ENCODE data around the gene C11orf52.
A peak's percentile ranks its signal among the peaks of the same experiment; 100 is the strongest.

C11orf52 gene

GRCh38 chr11:111879637-111879960 lies 39.1 kb upstream of the C11orf52 start:
- Histone ChIP-seq H3K36me3 (ENCODE audit: control insufficient read depth in 2 of 2, insufficient read depth in 1 of 2, low read length in 2 of 2) (peaks cover 0 to 16% of the 10 kb centered on the region in 2 experiments; a peak in 1 of 3 replicates), H3K4me1 (ENCODE audit: control insufficient read depth, insufficient read depth, low read length) (no peaks in the 10 kb centered on the region), H3K4me3 (ENCODE audit: low read depth, low read length) (peak overlapping the region; percentile 65), H3K27ac (ENCODE audit: extremely low read depth, low read depth, low read length) (peak overlapping the region; percentile 52), H3K9me3 (ENCODE audit: control insufficient read depth, insufficient read depth, low read depth, low read length) (no peaks in the 10 kb centered on the region)
- POLR2A ChIA-PET, result interaction anchor here (0.9 kb wide), 1 partner anchor 47 kb away, joined by 4 read pairs; no protein-coding TSS in a partner anchor
- CTCF ChIA-PET, result interaction anchor here (0.9 to 1.4 kb wide), 2 partner anchors 8 to 52 kb away, joined by 3 to 10 read pairs; partner anchors contain the start of gene ALG9
- TF ChIP-seq ZNF792 (tag by site-specific recombination; IDR thresholded peaks at IDR 0.05), result no peak
- TF ChIP-seq HOXA7 (CRISPR knock-in tag; IDR thresholded peaks at IDR 0.05; ENCODE audit: borderline replicate concordance), result no peak
- TF ChIP-seq IKZF3 (tag by site-specific recombination; IDR thresholded peaks at IDR 0.05), result no peak
- no peak for TF ChIP-seq ZNF169 (tag by site-specific recombination; IDR thresholded peaks at IDR 0.05)
- no peak for TF ChIP-seq ZNF610 (tag by site-specific recombination; IDR thresholded peaks at IDR 0.05; ENCODE audit: borderline replicate concordance)
- TF ChIP-seq ZNF266 (tag by site-specific recombination; IDR thresholded peaks at IDR 0.05; ENCODE audit: low read depth), result no peak
- TF ChIP-seq OSR2 (tag by site-specific recombination; IDR thresholded peaks at IDR 0.05), result no peak
- TF ChIP-seq ZNF175 (tag by site-specific recombination; IDR thresholded peaks at IDR 0.05), result no peak
- TF ChIP-seq ZNF23 (tag by site-specific recombination; IDR thresholded peaks at IDR 0.05; ENCODE audit: borderline replicate concordance), result no peak
- TF ChIP-seq ZNF354C (tag by site-specific recombination; IDR thresholded peaks at IDR 0.05; ENCODE audit: borderline replicate concordance, low read depth), result no peak
- no peak for TF ChIP-seq ZFP41 (tag by site-specific recombination; IDR thresholded peaks at IDR 0.05; ENCODE audit: borderline replicate concordance)
- TF ChIP-seq, protein P1, sequence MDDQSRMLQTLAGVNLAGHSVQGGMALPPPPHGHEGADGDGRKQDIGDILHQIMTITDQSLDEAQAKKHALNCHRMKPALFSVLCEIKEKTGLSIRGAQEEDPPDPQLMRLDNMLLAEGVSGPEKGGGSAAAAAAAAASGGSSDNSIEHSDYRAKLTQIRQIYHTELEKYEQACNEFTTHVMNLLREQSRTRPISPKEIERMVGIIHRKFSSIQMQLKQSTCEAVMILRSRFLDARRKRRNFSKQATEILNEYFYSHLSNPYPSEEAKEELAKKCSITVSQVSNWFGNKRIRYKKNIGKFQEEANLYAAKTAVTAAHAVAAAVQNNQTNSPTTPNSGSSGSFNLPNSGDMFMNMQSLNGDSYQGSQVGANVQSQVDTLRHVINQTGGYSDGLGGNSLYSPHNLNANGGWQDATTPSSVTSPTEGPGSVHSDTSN (CRISPR knock-in tag; IDR thresholded peaks at IDR 0.05), result no peak
- no peak for TF ChIP-seq MYNN (tag by site-specific recombination; IDR thresholded peaks at IDR 0.05; ENCODE audit: borderline replicate concordance)
- TF ChIP-seq GLI2 (tag by site-specific recombination; IDR thresholded peaks at IDR 0.05; ENCODE audit: borderline replicate concordance, low read depth), result no peak
- no peak for TF ChIP-seq ZNF560 (tag by site-specific recombination; IDR thresholded peaks at IDR 0.05; ENCODE audit: borderline replicate concordance)

DNA sequence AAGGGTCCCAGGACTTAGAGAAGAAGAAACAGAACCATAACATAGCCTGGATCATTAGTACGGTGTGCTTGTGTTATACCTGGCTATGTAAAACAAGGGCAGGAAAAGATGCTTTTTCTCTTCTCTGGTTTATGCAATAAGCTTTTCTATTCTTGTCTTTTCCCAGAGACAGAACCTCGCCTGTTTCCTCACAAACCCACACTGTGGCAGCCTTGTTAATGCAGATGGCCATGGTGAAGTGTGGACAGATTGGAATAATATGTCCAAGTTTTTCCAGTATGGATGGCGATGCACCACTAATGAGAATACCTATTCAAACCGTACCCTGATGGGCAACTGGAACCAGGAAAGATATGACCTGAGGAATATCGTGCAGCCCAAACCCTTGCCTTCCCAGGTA lies 36.5 kb upstream of the C11orf52 start:
- Histone ChIP-seq H3K9me3 (ENCODE audit: control insufficient read depth, insufficient read depth, low read depth, low read length) (no peaks in the 10 kb centered on the region), H3K27ac (ENCODE audit: extremely low read depth, low read depth, low read length) (no peak overlapping the region), H3K4me1 (ENCODE audit: control insufficient read depth, insufficient read depth, low read length) (no peaks in the 10 kb centered on the region), H3K36me3 (ENCODE audit: control insufficient read depth in 2 of 2, insufficient read depth in 1 of 2, low read length in 2 of 2) (no peaks in the 10 kb centered on the region), H3K4me3 (ENCODE audit: low read depth, low read length) (no peak overlapping the region)
- CTCF ChIA-PET, result interaction anchor here (1.7 kb wide), 1 partner anchor 100 kb away, joined by 10 read pairs; no protein-coding TSS in a partner anchor
- POLR2A ChIA-PET, result interaction anchor here (1.0 to 1.7 kb wide), 3 partner anchors 28 to 45 kb away, joined by 3 to 4 read pairs (median 3); partner anchors contain the start of gene C11orf52
- TF ChIP-seq ZNF776 (tag by site-specific recombination; IDR thresholded peaks at IDR 0.05; ENCODE audit: borderline replicate concordance), result no peak
- TF ChIP-seq, protein P2, sequence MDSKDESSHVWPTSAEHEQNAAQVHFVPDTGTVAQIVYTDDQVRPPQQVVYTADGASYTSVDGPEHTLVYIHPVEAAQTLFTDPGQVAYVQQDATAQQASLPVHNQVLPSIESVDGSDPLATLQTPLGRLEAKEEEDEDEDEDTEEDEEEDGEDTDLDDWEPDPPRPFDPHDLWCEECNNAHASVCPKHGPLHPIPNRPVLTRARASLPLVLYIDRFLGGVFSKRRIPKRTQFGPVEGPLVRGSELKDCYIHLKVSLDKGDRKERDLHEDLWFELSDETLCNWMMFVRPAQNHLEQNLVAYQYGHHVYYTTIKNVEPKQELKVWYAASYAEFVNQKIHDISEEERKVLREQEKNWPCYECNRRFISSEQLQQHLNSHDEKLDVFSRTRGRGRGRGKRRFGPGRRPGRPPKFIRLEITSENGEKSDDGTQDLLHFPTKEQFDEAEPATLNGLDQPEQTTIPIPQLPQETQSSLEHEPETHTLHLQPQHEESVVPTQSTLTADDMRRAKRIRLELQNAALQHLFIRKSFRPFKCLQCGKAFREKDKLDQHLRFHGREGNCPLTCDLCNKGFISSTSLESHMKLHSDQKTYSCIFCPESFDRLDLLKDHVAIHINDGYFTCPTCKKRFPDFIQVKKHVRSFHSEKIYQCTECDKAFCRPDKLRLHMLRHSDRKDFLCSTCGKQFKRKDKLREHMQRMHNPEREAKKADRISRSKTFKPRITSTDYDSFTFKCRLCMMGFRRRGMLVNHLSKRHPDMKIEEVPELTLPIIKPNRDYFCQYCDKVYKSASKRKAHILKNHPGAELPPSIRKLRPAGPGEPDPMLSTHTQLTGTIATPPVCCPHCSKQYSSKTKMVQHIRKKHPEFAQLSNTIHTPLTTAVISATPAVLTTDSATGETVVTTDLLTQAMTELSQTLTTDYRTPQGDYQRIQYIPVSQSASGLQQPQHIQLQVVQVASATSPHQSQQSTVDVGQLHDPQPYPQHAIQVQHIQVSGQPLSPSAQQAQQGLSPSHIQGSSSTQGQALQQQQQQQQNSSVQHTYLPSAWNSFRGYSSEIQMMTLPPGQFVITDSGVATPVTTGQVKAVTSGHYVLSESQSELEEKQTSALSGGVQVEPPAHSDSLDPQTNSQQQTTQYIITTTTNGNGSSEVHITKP (tag by site-specific recombination; IDR thresholded peaks at IDR 0.05), result no peak
- TF ChIP-seq ZNF248 (tag by site-specific recombination; IDR thresholded peaks at IDR 0.05), result no peak
- TF ChIP-seq, protein P3, sequence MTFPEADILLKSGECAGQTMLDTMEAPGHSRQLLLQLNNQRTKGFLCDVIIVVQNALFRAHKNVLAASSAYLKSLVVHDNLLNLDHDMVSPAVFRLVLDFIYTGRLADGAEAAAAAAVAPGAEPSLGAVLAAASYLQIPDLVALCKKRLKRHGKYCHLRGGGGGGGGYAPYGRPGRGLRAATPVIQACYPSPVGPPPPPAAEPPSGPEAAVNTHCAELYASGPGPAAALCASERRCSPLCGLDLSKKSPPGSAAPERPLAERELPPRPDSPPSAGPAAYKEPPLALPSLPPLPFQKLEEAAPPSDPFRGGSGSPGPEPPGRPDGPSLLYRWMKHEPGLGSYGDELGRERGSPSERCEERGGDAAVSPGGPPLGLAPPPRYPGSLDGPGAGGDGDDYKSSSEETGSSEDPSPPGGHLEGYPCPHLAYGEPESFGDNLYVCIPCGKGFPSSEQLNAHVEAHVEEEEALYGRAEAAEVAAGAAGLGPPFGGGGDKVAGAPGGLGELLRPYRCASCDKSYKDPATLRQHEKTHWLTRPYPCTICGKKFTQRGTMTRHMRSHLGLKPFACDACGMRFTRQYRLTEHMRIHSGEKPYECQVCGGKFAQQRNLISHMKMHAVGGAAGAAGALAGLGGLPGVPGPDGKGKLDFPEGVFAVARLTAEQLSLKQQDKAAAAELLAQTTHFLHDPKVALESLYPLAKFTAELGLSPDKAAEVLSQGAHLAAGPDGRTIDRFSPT (tag by site-specific recombination; IDR thresholded peaks at IDR 0.05), result no peak
- TF ChIP-seq EGR2 (tag by site-specific recombination; IDR thresholded peaks at IDR 0.05; ENCODE audit: low read depth), result no peak
- no peak for TF ChIP-seq ZBTB6 (tag by site-specific recombination; IDR thresholded peaks at IDR 0.05)
- no peak for TF ChIP-seq ZBTB11 (tag by site-specific recombination; conservative IDR thresholded peaks at IDR 0.05; ENCODE audit: low read depth)

Measured in HEK293 (cell line).